NCI-H1105 treated with DMSO at 0.1 percent for 48 hours (cell line): Measurements from ENCODE around the gene MBP.

Source experiments
- DNase-seq: peaks from one replicate; lab custom pipeline; 2025; lab: John Stamatoyannopoulos, UW

Gene MBP

DNA sequence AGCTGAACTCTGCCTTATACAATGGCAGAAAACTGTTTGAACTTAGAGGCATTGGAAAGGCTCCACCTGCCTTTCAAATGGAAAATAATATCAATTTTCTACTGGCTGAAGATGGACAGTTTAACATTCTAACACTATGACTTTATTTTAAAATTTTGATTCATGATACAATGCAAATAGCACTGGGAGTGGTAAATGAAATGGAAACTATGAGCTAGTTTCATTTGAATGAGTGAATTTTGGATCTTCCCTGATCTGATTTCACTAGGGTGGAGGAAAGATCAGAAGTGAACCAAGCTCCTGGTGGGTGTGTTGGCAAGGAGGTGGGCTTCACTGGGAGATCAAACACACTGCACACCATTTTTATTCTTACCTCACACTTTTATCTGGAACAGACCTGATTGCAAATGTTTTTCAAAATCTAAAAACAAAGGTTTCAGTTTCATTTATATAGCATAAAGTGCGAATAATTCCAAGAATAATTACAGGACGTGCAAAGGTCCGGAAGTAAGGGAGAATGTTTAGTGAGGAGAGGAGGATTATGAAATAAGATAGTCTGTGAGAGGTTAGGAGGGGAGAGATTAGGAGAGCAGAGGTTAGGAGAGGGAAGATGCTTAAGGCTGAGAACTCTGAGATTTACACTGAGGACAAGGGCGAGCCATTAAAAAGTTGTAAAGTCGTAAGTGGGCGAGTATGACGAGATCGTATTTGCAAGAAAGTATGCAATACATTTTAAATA lies 18.6 kb upstream of the MBP start:
- DNase-seq = no peak

DNA sequence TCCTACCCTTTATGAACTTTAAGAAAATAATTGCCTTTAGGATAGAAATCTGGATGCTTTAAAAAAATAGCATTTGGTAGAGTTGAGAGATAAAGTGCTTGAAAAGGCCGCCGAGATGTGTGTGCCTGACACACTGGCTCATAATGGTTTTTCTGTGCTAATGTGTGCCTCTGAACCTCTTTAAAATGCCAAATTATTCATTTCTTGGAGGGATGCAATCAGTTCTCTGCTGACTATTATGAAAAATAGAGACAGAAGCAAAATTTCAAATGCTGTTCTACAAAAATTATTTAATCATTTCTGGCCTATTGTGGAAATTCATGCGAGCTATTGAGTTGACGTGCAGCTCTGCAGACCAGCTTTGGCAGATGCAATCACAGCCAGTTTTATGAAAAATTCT lies 18.0 kb upstream of the MBP start:
- DNase-seq = no peak

DNA sequence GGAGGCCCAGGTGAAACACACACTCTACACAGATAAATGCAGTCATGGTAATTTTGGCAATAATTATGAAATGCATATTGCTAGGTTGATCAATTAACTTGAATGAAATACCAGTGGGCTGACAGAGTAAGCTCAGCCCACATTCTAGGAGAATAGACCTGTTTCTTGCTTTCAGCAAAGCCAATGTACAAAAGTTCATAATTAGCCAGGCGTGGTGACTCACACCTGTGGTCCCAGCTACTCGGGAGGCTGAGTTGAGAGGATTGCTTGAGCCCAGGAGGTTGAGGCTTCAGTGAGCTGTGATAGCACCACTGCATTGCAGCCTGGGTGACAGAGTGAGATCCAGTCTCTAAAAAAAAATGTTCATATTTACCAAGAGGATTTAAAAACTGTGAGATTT lies 15.7 kb upstream of the MBP start:
- DNase-seq = no peak

DNA sequence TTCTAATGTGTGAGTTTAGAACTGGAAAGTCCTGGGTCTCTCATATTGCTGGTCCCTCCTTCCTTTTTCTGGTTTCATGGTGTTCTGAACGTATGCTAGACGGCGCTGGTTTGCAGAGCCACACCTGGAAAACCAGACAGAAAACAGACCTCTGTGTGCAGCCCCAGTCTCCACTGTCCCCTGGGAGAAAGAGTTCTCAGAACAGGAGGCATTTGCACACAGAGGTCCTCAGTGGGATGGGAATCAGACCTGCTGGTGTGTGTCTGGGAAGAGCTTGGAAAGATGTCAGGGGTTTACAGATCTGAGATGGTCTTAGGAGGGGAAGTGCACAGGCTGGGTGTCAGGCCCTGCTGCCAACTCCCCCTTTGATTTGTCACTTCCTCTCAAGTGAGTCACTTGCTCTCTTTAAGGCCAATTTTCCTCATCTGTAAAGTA lies 14.9 kb upstream of the MBP start:
- DNase-seq = no peak

DNA sequence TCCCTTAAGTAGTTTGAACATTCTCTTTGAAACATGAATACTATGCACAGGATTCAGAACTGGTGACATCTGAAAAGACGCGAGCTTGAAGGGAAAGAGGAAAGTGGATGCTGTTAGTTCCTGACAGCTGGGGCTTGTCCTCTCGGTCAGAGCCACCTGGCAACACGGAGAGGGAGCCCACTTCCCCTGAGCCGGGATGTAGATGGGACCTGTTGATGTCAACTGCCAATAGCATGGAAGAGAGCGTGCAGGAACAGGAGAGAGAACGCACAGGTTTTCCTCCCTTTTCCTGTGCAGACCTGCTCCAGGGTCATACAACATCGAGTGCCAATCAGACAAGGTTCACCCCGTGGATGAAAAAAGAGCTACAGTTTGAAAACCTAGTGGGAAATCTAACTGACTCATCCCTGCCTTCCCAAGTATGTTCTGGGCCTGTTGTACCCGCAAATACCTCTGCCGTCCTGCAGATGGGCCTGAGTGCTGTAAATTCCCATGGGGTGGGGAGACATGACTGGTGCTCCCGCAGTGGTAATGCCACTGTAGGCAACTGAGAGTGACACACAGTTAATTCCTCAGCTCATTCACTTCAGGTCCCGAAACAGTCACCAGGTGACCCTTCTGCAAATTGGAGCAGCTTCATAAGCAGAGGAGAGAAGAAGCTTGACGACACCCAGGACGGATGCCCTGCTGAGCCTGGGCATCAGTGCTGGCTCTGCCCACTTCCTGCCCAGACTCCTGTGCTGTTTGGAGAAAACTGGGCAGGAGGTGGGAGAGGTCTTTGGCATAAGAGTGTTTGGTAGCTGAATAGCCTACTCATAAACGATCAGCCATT lies 13.9 kb upstream of the MBP start:
- DNase-seq = peak; percentile 29

DNA sequence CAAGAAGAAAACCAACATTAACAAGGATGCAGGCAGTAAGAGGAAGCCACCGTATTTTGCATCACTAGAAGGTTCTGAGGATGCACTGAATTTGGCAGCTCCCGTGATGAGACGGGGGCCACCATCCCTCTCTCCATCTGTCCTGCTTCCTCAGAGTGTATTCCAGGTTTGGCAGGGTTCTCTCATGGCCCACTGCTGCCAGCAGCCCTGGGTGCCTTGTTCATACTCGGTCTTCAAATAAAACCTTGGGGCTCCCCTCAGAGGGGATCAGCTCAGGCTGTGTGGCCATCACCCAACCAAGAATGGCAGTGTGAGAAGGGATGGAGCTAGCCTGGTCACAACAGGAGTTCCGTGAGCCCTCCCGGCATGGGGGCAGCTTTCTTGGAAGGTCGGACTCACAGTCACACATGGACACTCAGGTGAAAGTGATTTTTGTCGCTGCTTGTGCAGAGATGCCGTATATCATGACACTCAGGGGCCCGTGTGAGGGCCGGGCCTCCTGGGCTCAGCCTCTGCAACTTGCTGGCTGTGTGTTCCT lies 12.8 kb upstream of the MBP start:
- DNase-seq = no peak

DNA sequence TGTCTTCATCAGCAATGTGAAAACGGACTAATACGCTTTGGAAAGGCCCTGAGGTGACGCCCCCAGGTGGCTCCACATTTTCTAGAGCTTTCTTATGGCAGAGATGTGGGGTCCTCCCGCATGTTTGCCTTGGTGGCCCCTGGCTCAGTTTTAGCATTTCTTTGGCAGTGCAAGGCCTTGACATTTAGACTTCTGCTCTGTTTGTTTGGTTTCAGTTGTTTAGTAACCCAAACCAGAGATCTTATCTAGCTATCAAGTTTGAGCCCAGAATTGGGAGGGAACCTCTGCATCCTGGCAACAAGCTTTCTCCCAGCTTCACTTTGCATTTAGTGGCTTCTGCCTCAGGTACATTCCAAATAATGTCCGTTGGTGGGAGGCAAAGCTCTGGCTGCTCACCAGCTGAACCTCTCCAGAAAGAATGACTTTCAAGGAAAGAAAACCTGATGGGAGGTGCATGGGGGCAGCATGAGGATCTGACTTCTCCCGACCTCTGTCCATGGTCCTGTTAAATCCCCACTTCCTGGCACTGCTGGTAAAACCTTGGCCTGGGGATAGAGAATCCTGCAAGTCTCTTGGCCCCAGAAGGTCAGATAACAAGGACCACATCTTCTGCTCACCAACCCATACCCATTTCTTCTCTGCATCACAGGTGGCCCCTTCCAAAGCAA lies 12.0 kb upstream of the MBP start:
- no peak for DNase-seq

DNA sequence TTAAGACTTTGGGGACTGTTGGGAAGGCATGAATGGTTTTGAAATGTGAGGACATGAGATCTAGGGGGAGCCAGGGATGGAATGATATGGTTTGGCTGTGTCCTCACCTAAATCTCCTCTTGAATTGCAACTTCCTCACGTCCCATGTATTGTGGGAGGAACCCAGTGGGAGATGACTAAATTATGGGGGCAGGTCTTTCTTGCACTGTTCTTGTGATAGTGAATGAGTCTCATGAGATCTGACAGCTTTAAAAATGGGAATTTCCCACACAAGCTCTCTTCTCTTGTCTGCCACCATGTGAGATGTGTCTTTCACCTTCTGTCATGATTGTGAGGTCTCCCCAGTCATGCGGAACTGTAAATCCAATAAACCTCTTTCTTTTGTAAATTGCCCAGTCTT lies 11.5 kb upstream of the MBP start:
- DNase-seq = no peak

DNA sequence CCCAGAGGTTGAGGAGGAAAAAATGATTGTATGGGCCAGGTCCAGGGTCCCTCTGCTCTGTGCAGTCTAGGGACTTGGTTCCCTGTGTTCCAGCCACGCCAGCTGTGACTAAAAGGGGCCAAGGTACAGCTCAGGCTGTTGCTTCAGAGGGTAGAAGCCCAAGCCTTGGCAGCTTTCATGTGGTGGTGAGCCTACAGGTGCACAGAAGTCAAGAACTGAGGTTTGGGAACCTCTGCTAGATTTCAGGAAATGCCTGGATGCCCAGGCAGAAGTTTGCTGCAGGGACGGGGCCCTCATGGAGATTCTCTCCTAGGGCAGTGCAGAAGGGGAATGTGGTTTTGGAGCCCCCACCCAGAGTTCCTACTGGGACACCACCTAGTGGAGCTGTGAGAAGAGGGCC lies 10.6 kb upstream of the MBP start:
- no peak for DNase-seq

DNA sequence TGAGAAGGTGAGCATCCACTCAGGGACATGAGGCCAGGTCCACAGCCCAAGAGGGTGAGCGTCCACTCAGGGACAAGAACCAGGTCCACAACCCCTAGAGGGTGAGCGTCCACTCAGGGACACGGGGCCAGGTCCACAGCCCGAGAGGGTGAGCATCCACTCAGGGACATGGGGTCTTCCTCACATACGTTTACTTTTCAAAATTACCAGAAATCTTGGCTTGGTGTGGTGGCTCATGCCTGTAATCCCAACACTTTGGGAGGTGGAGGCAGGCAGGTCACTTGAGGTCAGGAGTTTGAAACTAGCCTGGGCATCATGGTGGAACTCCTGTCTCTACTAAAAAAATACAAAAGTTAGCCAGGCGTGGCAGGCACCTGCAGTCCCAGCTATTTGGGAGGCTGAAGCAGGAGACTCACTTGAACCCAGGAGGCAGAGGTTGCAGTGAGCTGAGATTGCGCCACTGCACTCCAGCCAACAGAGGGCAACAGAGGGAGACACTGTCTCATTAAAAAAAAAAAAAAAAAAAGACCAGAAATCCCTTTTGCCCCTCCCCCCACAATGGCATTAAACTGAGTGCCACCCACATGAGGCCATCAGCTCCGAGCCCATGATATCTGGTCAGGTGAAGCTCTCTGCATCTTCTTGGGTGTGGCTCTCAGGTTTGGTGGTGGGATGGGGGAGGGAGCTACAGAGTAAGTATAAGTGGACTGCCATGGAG lies 9.0 kb upstream of the MBP start:
- no peak for DNase-seq

DNA sequence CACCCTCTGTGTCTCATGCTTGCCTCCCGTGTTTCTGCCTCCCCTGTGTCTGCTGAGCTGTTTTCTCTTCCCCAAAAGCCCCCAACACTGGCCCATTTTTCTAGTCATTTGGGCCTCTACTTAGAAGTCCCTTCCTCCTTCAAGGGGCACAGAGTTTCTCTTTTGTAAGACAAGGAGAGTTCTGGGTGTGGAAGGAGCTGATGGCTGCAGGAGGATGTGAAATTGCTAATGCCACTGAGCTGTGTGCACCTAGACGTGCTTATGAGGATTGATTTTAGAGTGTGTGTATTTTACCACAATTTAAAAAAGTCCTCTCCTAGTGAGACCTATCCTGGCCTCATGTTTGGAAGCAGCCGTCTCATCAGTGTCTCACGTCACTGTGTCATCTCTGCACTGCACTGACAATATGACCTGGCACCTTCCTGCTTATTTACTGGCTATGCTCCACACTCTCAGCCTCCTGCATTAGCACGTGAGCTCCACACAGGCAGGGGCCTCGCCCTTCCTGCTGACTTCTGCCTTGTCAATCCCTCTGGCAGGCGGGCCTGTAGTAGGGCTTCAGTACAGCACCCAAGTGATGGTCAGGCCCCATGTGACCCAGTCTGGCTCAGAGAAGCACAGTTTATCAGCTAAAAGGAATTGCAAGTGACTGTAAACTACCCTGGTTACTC lies 8.0 kb upstream of the MBP start:
- DNase-seq = no peak

DNA sequence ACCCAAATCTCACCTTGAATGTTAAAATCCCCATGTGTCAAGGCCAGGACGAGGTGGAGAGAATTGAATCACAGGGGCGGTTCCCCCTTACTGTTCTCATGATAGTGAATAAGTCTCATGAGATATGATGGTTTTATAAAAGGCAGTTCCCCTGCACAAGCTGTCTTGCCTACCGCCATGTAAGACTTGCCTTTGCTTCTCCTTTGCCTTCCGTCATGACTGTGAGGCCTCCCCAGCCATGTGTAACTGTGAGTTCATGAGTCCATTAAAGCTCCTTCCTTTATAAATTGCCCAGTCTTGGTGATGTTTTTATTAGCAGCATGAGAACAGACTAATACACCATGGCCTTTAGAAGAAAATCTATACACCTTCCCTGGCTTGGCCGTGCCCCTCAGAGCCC lies 7.4 kb upstream of the MBP start:
- no peak for DNase-seq

DNA sequence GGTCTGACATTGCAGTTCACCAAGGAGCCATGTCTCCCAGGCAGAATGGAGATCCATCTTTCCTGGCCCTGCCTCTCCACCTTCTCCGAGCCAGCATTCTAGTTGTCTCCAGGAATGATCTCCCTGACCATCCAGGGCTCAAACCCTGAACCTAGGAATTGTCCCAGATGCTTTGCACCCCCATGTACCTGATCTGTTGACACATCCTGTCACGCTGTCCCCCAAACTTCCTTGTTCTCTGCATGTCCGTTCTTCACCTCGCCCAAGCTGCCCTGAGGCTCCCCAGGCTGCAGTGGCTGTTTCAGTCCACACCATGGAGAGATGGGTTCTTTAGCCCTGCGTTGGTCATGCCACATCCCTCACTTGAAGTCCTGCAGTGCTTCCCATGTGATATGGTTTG lies 7.0 kb upstream of the MBP start:
- DNase-seq = no peak

DNA sequence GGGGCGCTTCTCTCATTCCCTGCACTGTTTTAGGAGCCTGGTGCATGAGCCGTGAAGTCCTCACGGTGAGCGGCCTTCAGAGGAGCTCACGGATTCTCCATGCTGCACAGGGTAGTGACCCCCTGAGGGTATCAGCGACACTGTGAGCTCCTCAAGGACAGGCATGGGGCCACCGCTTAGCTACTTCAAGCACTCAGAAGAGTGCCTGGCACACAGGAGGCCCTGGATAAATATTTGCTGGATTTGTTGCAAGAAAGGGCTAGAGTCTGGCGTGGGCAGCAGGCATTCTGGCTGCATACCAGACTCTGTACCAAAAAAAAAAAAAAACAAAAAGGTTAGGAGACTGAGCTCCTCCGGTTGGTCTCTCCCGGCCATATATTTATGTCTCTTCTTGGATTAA lies 5.7 kb upstream of the MBP start:
- no peak for DNase-seq

DNA sequence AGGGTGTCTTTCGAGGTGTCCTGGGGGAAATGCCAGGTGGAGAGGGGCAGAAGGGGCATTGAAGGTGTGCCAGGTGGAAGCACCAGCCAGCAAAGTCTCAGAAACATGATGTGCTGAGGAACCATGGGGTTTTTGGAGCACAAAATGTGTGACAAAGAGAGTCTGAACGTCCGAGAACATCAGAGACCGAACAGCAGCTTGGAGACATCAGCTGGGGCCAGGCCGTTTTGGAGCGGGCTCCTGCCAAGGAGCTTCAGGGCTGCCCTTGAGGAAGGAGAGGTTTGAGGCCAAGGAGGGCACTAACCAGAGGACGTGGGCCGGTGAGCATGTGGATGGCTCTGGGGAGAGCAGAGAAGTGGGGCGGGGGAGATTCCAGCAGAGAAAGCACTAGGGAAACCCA lies 5.3 kb upstream of the MBP start:
- DNase-seq = no peak

DNA sequence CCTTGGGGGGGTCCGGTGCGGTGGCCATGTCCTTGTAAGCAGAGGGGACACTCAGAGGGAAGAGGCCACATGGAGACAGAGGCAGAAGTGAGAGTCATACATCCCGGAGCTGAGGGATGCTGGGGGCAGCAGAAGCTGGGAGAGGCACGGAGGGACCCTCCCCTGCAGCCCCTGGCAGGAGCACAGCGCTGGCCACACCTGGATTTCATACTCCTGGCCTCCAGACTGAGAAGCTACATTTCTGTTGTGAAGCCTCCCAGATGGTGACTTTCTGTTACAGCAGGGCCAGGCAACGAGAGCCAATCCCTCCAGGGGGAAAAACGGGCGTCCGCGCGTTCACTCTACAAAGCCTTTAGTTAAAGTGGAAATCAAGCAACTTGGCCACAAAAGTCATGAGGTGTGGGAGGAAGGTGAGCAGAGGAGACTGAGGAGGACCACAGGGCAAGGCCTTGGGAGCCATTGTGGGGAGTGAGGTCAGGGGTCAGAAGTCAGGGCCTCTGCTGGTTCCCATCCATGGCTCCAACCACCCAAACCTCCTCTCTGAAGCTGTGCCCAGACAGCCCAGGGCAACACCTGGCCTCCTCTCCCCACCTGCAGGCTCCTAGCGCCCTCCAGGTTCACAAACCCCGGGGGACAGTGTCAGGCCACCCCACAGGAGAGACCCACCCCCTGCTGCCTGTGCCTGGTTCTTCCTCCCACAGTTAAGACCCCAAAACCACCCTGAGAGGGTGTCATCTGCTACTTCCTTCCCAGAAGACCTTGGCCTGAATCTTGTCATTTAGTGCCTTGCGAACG lies 4.5 kb upstream of the MBP start:
- no peak for DNase-seq

DNA sequence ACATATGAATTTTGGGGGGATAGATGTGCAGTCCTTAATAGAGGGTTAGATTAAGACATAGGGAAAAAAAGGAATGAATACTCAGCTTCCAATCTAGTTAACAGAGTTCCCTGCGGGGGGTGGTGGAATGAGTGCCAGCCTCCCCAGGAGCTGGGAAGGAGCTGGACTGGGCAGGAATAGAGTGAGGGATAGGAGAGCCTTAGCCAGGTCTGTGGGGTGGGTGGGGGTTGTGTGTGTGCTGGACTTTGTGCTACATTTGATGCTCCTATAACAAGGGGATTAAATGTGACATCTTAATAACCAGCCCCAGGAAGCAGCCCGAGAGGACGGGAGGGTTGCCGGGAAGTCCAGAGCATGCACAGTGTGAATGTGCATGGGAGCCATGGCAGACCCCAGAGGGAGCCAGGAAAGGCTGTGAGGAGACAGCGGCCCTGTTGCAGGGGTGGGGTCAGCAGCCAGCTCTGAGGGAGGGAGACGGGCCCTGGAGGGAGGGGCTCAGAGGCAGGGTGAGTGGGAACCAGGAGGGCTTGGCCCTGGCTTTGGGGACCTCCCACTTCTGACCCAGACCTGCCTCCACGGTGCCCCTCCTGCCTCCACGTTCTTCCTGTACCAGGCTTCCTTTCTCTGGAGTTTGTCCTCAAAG lies 3.6 kb upstream of the MBP start:
- no peak for DNase-seq

DNA sequence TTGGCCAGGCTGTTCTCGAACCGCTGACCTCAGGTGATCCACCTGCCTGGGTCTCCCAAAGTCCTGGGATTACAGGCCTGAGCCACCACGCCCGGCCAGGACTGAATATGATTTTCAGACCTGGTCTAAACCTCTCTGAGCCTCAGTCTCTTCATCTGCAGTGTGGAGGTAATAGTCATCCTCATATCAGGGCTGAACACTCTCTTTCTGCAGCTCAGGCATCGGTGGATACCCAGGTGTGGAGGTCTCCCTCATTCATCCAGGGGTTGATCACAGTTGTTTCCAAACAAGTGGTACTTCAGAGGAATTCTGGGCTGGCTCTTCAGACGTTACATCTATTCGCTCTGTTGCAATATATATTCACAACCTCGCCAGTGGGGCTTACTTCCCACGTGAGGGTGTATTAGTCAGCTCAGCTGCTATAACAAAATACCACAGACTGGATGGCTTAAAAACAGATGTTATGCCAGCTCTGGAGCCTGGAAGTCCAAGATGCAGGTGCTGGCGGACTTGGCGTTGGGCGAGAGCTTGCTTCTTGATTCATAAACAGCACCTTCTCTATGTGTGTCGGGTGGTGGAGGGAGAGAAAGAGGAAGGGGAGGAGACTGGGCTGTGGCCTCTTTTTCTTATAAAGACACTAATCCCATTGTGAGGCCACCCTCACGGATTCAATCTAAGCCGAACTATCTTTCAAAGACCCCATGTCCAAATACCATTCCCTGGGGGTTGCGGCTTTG lies 2.9 kb upstream of the MBP start:
- no peak for DNase-seq

DNA sequence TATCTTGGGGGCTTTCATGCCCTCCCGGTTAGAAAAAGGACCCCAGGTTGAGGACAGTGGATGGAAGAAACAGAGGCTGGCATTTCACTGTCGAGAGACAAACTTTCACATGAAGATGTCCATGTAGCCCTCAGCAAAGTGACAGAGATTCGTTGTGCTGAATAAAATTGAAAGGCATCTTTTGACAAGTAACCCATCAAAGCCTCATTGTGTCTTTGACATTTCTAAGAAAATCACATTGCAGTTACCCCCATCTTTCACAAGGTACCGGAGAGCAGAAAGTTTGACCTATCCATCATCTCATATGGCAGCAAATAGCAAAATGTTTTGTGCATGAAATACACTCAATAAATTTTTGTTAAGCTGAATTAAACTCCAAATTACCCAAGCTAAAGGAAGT lies 2.0 kb upstream of the MBP start:
- no peak for DNase-seq
